ENCODE data around the gene PLEKHM2. TPM values are rescaled to one million over a fixed set of nuclear protein-coding genes. Genes with fewer than 3 reads are reported as not detected.

PLEKHM2 gene
- total RNA-seq, 1 experiment from 2014 or later = 45.9 TPM

DNA sequence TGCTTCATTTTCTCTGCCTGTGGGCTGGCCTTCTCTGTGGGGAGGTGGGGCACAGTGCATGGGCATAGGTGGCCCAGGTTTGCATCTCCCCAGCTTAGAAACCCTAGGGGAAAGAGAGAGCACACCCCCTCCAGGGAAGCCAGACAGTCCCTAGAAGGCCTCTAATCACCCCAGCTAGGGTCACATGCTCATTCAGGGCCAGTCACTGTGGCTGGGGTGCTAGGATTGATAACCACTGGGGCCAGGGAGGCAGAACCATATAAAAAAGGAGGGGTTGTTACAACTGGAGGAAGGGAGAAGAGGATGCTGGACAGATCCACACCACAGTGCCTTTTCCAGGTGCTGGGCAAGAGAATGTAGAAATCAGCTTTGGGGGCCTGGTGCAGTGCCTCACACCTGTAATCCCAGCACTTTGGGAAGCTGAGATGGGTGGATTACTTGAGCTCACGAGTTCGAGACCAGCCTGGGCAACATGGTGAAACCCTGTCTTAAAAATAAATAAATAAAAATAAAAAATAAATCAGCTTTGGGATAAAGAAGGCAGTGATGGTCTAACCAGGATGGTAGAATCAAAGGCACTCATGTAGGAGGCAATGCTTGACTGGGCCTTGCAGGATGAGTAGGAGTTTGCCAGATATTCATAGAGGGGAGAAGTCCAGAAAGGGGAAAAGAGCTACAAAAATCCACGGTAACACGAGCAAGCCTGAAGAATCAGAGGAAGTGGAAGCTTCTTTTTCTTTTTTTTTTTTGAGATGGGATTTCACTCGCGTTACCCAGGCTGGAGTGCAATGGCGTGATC is 94.0 kb downstream of the PLEKHM2 start:
- Histone ChIP-seq H2BK20ac (ENCODE audit: low read depth, low read length, poor library complexity, severe bottlenecking) (no peak overlapping the region), H2BK5ac (ENCODE audit: insufficient read length, low read length) (no peak overlapping the region), H3K4me1 (ENCODE audit: insufficient read depth, low read length) (no peaks in the 10 kb centered on the region), H3T11ph (ENCODE audit: low read length) (no peak overlapping the region), H3K23ac (ENCODE audit: insufficient read length, low read depth, low read length) (no peak overlapping the region), H3K23me2 (ENCODE audit: insufficient read length, low read depth, low read length, poor library complexity, severe bottlenecking) (no peaks in the 10 kb centered on the region), H2AFZ (ENCODE audit: low read length) (no peak overlapping the region), H2BK120ac (ENCODE audit: low read depth, low read length, poor library complexity, severe bottlenecking) (no peak overlapping the region), H3K79me1 (ENCODE audit: insufficient read depth, low read depth, low read length, poor library complexity, severe bottlenecking) (no peaks in the 10 kb centered on the region), H2BK15ac (ENCODE audit: low read depth, low read length) (no peak overlapping the region), H3K4me2 (ENCODE audit: insufficient read depth, insufficient read length, low read length) (no peak overlapping the region), H3K56ac (ENCODE audit: insufficient read length, low read depth, low read length) (no peak overlapping the region), H3K4ac (ENCODE audit: low read depth, low read length) (no peak overlapping the region), H4K5ac (ENCODE audit: insufficient read length, low read depth, low read length) (no peak overlapping the region), H3K18ac (ENCODE audit: insufficient read length, low read depth, low read length) (no peak overlapping the region), H2AK5ac (ENCODE audit: insufficient read length, low read length) (no peak overlapping the region), H3K27me3 (ENCODE audit: insufficient read depth, low read length) (no peaks in the 10 kb centered on the region), H3K27ac (ENCODE audit: insufficient read length, low read depth, low read length) (no peak overlapping the region), H3K14ac (ENCODE audit: insufficient read depth, low read length) (no peak overlapping the region), H3K79me2 (ENCODE audit: insufficient read depth, low read length) (no peaks in the 10 kb centered on the region), H3K9ac (ENCODE audit: extremely low read depth, insufficient read length, low read length) (no peak overlapping the region), H4K91ac (ENCODE audit: insufficient read length, low read depth, low read length) (no peak overlapping the region), H4K20me1 (ENCODE audit: control insufficient read depth, insufficient read depth, insufficient read length) (no peaks in the 10 kb centered on the region), H2BK12ac (ENCODE audit: insufficient read length, low read depth, low read length) (no peak overlapping the region), H4K8ac (replicated peaks; ENCODE audit: insufficient read length, low read depth, low read length) (no peak overlapping the region), H3K9me3 (ENCODE audit: control insufficient read depth, low read depth, low read length) (no peaks in the 10 kb centered on the region)
- H3K4me3 Mint-ChIP-seq = no peak overlapping the region
- no peaks in the 10 kb centered on the region for H3K27me3 Mint-ChIP-seq (ENCODE audit: low read depth)
- H3K27ac Mint-ChIP-seq = peak overlapping the region in 2 of 3 experiments; percentile 50 to 64; a peak in 2 of 7 replicates
- whole genome bisulfite sequencing (ENCODE audit: extremely low coverage, insufficient read length, low lambda C conversion rate) = no CpG with 5 or more reads among the region's 7 CpGs
- DNase-seq = no peak
- peaks cover 48 to 85% (median 71%) of the 10 kb centered on the region in 3 experiments for H3K36me3 Mint-ChIP-seq (ENCODE audit: insufficient read depth in 1 of 3, low read depth in 3 of 3)
- H3K9me3 Mint-ChIP-seq = no peaks in the 10 kb centered on the region
- TF ChIP-seq, protein P1, sequence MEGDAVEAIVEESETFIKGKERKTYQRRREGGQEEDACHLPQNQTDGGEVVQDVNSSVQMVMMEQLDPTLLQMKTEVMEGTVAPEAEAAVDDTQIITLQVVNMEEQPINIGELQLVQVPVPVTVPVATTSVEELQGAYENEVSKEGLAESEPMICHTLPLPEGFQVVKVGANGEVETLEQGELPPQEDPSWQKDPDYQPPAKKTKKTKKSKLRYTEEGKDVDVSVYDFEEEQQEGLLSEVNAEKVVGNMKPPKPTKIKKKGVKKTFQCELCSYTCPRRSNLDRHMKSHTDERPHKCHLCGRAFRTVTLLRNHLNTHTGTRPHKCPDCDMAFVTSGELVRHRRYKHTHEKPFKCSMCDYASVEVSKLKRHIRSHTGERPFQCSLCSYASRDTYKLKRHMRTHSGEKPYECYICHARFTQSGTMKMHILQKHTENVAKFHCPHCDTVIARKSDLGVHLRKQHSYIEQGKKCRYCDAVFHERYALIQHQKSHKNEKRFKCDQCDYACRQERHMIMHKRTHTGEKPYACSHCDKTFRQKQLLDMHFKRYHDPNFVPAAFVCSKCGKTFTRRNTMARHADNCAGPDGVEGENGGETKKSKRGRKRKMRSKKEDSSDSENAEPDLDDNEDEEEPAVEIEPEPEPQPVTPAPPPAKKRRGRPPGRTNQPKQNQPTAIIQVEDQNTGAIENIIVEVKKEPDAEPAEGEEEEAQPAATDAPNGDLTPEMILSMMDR (conservative IDR thresholded peaks at IDR 0.05) = no peak
- H3K4me1 Mint-ChIP-seq = no peaks in the 10 kb centered on the region

Other genes starting within 250 kb of the PLEKHM2 start
- gene CTRC, start 245.9 kb upstream of the PLEKHM2 start, total RNA-seq (2021) = not detected in 2 replicates
- gene CELA2A, start 227.6 kb upstream of the PLEKHM2 start, total RNA-seq (2021) = not detected in 2 replicates
- gene CELA2B, start 208.2 kb upstream of the PLEKHM2 start, total RNA-seq (2021) = not detected in 2 replicates
- 15.9 and 17.2 TPM in 2 replicates for gene CASP9, start 160.1 kb upstream of the PLEKHM2 start, total RNA-seq (2021)
- gene DNAJC16, start 157.5 kb upstream of the PLEKHM2 start, total RNA-seq (2021) = 20.7 and 22.1 TPM in 2 replicates
- 4.0 TPM in 2 replicates for gene AGMAT, start 99.3 kb upstream of the PLEKHM2 start, total RNA-seq (2021)
- gene DDI2, start 66.9 kb upstream of the PLEKHM2 start, total RNA-seq (2021) = 45.0 and 51.0 TPM in 2 replicates
- 0.94 and 1.5 TPM in 2 replicates for gene SLC25A34, start 51.9 kb downstream of the PLEKHM2 start, total RNA-seq (2021)
- 1.0 and 1.4 TPM in 2 replicates for gene TMEM82, start 58.2 kb downstream of the PLEKHM2 start, total RNA-seq (2021)
- 64.7 and 66.8 TPM in 2 replicates for gene FBLIM1, start 74.5 kb downstream of the PLEKHM2 start, total RNA-seq (2021)
- gene UQCRHL, start 123.3 kb downstream of the PLEKHM2 start, total RNA-seq (2021) = 2.0 and 2.6 TPM in 2 replicates
- 54.3 and 59.6 TPM in 2 replicates for gene SPEN, start 163.4 kb downstream of the PLEKHM2 start, total RNA-seq (2021)